ENCODE results near the gene TAF1C. TPM values are rescaled to one million over a fixed set of nuclear protein-coding genes. Genes with fewer than 3 reads are reported as not detected.

The TAF1C gene
- total and polyA plus RNA-seq, 9 of the 15 experiments (the other 6 are each of a cell fraction or from before 2014, with no cell fraction given), result 1.5 to 74.8 (median 21.0) TPM

DNA sequence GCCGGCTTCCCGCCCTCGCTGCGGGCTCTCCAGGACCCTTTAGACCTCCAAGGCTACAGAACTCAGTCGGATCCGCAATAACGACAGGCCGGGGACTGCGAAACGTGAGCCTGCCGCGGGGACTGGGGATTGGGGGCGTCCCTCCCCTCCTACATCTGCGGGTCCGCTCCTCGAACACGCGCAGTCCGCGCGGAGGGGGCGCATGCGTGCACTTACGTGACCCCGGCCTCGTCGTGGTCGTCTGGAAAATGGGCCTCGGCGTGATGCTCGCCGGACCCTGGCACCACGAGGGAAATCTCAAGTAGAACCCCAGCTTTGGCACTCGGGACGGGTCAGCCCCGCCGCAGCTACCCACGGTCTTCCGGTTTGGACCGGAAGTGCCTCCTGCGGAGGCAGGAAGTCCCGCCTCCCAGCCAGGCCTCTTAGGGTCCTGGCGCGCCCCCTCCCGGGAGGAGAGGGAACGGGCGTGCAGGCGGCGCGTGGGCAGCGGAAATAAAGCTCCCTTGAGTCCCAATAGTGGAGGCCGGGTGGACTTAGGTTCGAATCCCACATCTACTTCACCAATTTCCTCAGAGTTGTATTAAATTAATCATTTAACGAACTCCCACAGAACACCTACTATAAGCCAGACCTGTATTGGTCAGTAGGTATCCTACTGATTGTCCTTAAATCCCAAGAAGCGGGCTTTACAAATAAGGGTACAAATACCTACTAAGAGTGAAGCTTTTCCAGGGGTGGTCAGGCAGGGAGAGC lies at the start of gene TAF1C (continued):
- TF ChIP-seq, protein P1, sequence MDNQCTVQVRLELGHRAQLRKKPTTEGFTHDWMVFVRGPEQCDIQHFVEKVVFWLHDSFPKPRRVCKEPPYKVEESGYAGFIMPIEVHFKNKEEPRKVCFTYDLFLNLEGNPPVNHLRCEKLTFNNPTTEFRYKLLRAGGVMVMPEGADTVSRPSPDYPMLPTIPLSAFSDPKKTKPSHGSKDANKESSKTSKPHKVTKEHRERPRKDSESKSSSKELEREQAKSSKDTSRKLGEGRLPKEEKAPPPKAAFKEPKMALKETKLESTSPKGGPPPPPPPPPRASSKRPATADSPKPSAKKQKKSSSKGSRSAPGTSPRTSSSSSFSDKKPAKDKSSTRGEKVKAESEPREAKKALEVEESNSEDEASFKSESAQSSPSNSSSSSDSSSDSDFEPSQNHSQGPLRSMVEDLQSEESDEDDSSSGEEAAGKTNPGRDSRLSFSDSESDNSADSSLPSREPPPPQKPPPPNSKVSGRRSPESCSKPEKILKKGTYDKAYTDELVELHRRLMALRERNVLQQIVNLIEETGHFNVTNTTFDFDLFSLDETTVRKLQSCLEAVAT (IDR thresholded peaks at IDR 0.05), result 0 out of 4 replicates have a peak, but pooled peaks of 1 of the 2 experiments have one; percentile 28
- no peak for TF ChIP-seq RBM17 (IDR thresholded peaks at IDR 0.05; ENCODE audit: borderline replicate concordance, low read depth, low read length)
- no peak for TF ChIP-seq SNRNP70 (optimal IDR thresholded peaks at IDR 0.05; ENCODE audit: low read depth, low read length)
- TF ChIP-seq, protein P2, sequence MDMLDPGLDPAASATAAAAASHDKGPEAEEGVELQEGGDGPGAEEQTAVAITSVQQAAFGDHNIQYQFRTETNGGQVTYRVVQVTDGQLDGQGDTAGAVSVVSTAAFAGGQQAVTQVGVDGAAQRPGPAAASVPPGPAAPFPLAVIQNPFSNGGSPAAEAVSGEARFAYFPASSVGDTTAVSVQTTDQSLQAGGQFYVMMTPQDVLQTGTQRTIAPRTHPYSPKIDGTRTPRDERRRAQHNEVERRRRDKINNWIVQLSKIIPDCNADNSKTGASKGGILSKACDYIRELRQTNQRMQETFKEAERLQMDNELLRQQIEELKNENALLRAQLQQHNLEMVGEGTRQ (CRISPR knock-in tag; IDR thresholded peaks at IDR 0.05), result no peak
- no peak for TF ChIP-seq FOXM1 (IDR thresholded peaks at IDR 0.05; ENCODE audit: low read depth)
- TF ChIP-seq FOXM1 (CRISPR knock-in tag; IDR thresholded peaks at IDR 0.05; ENCODE audit: low read depth), result no peak; the same call in 1 of the 2 replicates
- peak; percentile 97 for TF ChIP-seq ELF1 (tag; IDR thresholded peaks at IDR 0.05)
- no peak for TF ChIP-seq PCBP2 (IDR thresholded peaks at IDR 0.05; ENCODE audit: low read depth, low read length, poor library complexity, severe bottlenecking)
- peak; percentile 91 for TF ChIP-seq CXXC5 (CRISPR knock-in tag; IDR thresholded peaks at IDR 0.05)
- no peak for TF ChIP-seq PTRF (tag; IDR thresholded peaks at IDR 0.05)
- TF ChIP-seq ZNF311 (CRISPR knock-in tag; IDR thresholded peaks at IDR 0.05), result no peak
- TF ChIP-seq RBFOX2 (IDR thresholded peaks at IDR 0.05; ENCODE audit: low read depth, low read length), result peak; percentile 85
- TF ChIP-seq, protein P3, sequence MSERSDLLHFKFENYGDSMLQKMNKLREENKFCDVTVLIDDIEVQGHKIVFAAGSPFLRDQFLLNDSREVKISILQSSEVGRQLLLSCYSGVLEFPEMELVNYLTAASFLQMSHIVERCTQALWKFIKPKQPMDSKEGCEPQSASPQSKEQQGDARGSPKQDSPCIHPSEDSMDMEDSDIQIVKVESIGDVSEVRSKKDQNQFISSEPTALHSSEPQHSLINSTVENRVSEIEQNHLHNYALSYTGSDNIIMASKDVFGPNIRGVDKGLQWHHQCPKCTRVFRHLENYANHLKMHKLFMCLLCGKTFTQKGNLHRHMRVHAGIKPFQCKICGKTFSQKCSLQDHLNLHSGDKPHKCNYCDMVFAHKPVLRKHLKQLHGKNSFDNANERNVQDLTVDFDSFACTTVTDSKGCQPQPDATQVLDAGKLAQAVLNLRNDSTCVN (CRISPR knock-in tag; IDR thresholded peaks at IDR 0.05), result no peak
- TF ChIP-seq ERF (CRISPR knock-in tag; IDR thresholded peaks at IDR 0.05), result no peak
- no peak for TF ChIP-seq ZNF77 (CRISPR knock-in tag; IDR thresholded peaks at IDR 0.05)
- no peak for TF ChIP-seq CEBPG (CRISPR knock-in tag; IDR thresholded peaks at IDR 0.05)
- TF ChIP-seq CEBPG (tag; conservative IDR thresholded peaks at IDR 0.05 in 1 of 2, IDR thresholded peaks at IDR 0.05 in 1 of 2), result no peak
- 0 out of 2 replicates have a peak, but pooled peaks have one; percentile 27 for TF ChIP-seq DPF2 (IDR thresholded peaks at IDR 0.05)
- no peak for TF ChIP-seq BRD4 (IDR thresholded peaks at IDR 0.05)
- TF ChIP-seq ZFP30 (CRISPR knock-in tag; IDR thresholded peaks at IDR 0.05; ENCODE audit: borderline replicate concordance), result no peak
- TF ChIP-seq ZNF121 (CRISPR knock-in tag; conservative IDR thresholded peaks at IDR 0.05), result no peak
- no peak for TF ChIP-seq KAT2B (IDR thresholded peaks at IDR 0.05; ENCODE audit: low read depth, low read length)
- TF ChIP-seq, protein P4, sequence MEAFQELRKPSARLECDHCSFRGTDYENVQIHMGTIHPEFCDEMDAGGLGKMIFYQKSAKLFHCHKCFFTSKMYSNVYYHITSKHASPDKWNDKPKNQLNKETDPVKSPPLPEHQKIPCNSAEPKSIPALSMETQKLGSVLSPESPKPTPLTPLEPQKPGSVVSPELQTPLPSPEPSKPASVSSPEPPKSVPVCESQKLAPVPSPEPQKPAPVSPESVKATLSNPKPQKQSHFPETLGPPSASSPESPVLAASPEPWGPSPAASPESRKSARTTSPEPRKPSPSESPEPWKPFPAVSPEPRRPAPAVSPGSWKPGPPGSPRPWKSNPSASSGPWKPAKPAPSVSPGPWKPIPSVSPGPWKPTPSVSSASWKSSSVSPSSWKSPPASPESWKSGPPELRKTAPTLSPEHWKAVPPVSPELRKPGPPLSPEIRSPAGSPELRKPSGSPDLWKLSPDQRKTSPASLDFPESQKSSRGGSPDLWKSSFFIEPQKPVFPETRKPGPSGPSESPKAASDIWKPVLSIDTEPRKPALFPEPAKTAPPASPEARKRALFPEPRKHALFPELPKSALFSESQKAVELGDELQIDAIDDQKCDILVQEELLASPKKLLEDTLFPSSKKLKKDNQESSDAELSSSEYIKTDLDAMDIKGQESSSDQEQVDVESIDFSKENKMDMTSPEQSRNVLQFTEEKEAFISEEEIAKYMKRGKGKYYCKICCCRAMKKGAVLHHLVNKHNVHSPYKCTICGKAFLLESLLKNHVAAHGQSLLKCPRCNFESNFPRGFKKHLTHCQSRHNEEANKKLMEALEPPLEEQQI (IDR thresholded peaks at IDR 0.05), result no peak
